Measurements from ENCODE around the gene BPI.
"Not testable (repeated sequence)": the region's sequence is repeated elsewhere in the genome, so short reads cannot be mapped to it uniquely, and the experiment has no call there.

BPI gene

GRCh38 chr20:38338849-38339520 lies 35.0 kb downstream of the BPI start:
- Histone ChIP-seq H3K36me3 (ENCODE audit: control insufficient read depth, insufficient read depth, low read length) (no peaks in the 10 kb centered on the region), H3K27me3 (replicated peaks; ENCODE audit: control insufficient read depth, insufficient read depth, low read length) (no peaks in the 10 kb centered on the region; the same call in 1 of the 2 replicates), H3K4me3 (replicated peaks; ENCODE audit: low read depth, low read length) (no peak overlapping the region)
- no peak for DNase-seq (ENCODE audit: extremely low read depth, insufficient read length)
- TF ChIP-seq, protein P1, sequence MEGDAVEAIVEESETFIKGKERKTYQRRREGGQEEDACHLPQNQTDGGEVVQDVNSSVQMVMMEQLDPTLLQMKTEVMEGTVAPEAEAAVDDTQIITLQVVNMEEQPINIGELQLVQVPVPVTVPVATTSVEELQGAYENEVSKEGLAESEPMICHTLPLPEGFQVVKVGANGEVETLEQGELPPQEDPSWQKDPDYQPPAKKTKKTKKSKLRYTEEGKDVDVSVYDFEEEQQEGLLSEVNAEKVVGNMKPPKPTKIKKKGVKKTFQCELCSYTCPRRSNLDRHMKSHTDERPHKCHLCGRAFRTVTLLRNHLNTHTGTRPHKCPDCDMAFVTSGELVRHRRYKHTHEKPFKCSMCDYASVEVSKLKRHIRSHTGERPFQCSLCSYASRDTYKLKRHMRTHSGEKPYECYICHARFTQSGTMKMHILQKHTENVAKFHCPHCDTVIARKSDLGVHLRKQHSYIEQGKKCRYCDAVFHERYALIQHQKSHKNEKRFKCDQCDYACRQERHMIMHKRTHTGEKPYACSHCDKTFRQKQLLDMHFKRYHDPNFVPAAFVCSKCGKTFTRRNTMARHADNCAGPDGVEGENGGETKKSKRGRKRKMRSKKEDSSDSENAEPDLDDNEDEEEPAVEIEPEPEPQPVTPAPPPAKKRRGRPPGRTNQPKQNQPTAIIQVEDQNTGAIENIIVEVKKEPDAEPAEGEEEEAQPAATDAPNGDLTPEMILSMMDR (IDR thresholded peaks at IDR 0.05; ENCODE audit: insufficient read depth, low read length, poor library complexity, severe bottlenecking) = no peak

GRCh38 chr20:38339521-38339896 lies 35.6 kb downstream of the BPI start:
- H3K36me3 ChIP-seq (ENCODE audit: control insufficient read depth, insufficient read depth, low read length); DNase-seq (ENCODE audit: extremely low read depth, insufficient read length); H3K27me3 ChIP-seq (replicated peaks; ENCODE audit: control insufficient read depth, insufficient read depth, low read length); H3K4me3 ChIP-seq (replicated peaks; ENCODE audit: low read depth, low read length): not testable (repeated sequence)

GRCh38 chr20:38339997-38340396 lies 36.0 kb downstream of the BPI start:
- Histone ChIP-seq H3K36me3 (ENCODE audit: control insufficient read depth, insufficient read depth, low read length) (no peaks in the 10 kb centered on the region), H3K27me3 (replicated peaks; ENCODE audit: control insufficient read depth, insufficient read depth, low read length) (no peaks in the 10 kb centered on the region; the same call in 1 of the 2 replicates), H3K4me3 (replicated peaks; ENCODE audit: low read depth, low read length) (no peak overlapping the region)
- TF ChIP-seq, protein P1 (IDR thresholded peaks at IDR 0.05; ENCODE audit: insufficient read depth, low read length, poor library complexity, severe bottlenecking) = no peak
- no peak for DNase-seq (ENCODE audit: extremely low read depth, insufficient read length)

DNA sequence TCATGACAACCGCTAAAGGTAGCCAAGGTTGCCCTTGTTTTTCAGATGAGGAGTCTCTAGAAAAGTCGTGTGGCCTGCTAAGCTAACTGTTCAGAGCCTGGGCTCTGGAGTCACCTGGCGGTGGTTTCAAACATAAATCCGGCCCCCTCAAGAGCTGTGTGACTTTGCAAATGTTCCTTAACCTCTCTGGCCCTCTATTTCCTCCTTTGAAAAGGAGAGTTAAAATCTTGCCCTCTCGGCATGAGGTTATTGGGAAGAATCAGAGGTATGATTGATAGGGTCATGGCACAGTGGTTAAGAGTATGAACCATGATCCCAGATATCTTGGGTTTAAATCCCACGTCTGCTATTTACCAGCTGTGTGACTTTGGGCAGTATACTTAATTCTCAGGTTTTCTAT lies 36.7 kb downstream of the BPI start:
- Histone ChIP-seq H3K27me3 (replicated peaks; ENCODE audit: control insufficient read depth, insufficient read depth, low read length) (no peaks in the 10 kb centered on the region), H3K36me3 (ENCODE audit: control insufficient read depth, insufficient read depth, low read length) (no peaks in the 10 kb centered on the region), H3K4me3 (replicated peaks; ENCODE audit: low read depth, low read length) (no peak overlapping the region)
- no peak for DNase-seq (ENCODE audit: extremely low read depth, insufficient read length)
- TF ChIP-seq, protein P1 (IDR thresholded peaks at IDR 0.05; ENCODE audit: insufficient read depth, low read length, poor library complexity, severe bottlenecking) = no peak

GRCh38 chr20:38342216-38342615 lies 38.3 kb downstream of the BPI start:
- DNase-seq (ENCODE audit: extremely low read depth, insufficient read length) = no peak
- H3K4me3 ChIP-seq (replicated peaks; ENCODE audit: low read depth, low read length) = no peak overlapping the region

GRCh38 chr20:38342713-38343310 lies 38.9 kb downstream of the BPI start:
- TF ChIP-seq, protein P1 (IDR thresholded peaks at IDR 0.05; ENCODE audit: insufficient read depth, low read length, poor library complexity, severe bottlenecking) = no peak
- no peaks in the 10 kb centered on the region for H3K36me3 ChIP-seq (ENCODE audit: control insufficient read depth, insufficient read depth, low read length)
- no peak for DNase-seq (ENCODE audit: extremely low read depth, insufficient read length)
- H3K27me3 ChIP-seq (replicated peaks; ENCODE audit: control insufficient read depth, insufficient read depth, low read length) = no peaks in the 10 kb centered on the region; the same call in 1 of the 2 replicates
- no peak overlapping the region for H3K4me3 ChIP-seq (replicated peaks; ENCODE audit: low read depth, low read length)

More at GRCh38 chr20:38342216-38342615, 38.3 kb downstream of the BPI start:
- H3K27me3 ChIP-seq (replicated peaks; ENCODE audit: control insufficient read depth, insufficient read depth, low read length) = no peaks in the 10 kb centered on the region; the same call in 1 of the 2 replicates
- TF ChIP-seq, protein P1 (IDR thresholded peaks at IDR 0.05; ENCODE audit: insufficient read depth, low read length, poor library complexity, severe bottlenecking) = no peak
- H3K36me3 ChIP-seq (ENCODE audit: control insufficient read depth, insufficient read depth, low read length) = no peaks in the 10 kb centered on the region
